ENCODE measurements around the gene SRSF6.
"Not testable (repeated sequence)": the region's sequence is repeated elsewhere in the genome, so short reads cannot be mapped to it uniquely, and the experiment has no call there.

Gene SRSF6
- 256 to 371 (median 321) reads per million in 4 donors for total RNA-seq

DNA sequence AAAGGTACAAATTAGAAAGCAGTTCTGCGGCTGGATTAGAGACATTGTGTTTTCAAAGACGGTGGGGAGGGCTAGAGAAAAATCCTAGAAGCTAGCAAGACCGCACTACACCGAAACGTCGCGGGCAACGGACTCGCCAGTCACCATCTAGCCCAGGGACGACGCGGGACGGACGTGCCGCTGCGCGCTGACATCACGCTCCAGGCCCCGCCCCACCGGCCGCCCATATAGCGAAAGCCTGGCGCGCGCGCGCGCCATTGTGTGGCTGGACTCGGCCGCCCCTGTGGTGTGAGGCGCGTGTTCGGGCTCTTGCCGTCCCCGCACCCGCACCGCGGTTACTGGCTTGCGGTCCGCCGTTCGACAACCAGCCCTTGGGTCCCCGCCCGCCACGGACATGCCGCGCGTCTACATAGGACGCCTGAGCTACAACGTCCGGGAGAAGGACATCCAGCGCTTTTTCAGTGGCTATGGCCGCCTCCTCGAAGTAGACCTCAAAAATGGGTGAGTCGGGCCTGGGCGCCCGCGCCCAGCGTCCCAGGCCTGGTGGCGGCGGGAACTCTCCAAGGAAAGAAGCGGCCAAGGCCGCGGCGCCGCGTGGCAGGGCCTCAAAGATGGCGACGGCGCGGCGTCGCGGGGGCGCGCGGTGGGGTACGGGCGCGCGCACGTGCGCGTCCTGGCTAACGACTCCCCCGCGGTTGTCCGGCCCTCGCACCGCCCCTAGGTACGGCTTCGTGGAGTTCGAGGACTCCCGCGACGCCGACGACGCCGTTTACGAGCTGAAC lies at the start of gene SRSF6:
Gene SRSF6, plus strand, starts transcription at position 257 of the 782 bp plus-strand sequence. Its CDS starts 138 bp downstream, at position 395.
- peak; percentile 75 to 94 (median 88) for DNase-seq

DNA sequence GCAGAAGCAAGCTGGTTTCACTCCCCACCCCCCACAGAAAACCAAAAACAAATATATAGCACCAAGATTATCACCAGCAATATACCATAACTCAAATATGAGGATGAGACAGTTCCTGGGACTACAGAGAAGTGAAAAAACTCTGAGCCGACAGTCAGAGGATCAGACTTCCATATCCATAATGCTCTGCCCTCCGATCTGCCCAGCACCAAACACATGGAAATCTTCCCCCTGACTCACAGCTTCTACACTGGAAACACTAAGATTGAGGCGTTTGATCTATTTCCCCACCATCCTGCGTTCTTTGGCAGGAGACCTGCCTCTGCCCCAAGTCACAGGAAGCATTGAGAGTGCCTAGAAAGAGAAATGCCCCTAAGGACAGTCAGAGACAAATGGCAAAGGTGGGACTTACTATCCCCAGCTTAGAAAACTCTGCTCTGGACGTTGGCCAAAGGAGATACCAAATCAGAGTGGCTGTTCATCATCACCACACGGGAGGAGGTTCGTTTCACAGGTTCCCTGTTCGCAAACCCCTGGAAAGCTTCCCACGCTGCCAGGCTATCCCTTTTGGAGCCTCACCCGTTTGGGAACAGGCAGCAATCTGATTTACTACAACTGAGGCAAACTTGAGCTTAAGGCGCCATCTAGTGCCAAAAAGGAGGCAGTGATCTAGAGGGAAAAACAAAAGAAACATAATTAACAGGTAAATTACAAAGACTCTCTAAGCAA lies 48.7 kb upstream of the SRSF6 start:
- peak in 1 of 5 donors; percentile 13 for DNase-seq

DNA sequence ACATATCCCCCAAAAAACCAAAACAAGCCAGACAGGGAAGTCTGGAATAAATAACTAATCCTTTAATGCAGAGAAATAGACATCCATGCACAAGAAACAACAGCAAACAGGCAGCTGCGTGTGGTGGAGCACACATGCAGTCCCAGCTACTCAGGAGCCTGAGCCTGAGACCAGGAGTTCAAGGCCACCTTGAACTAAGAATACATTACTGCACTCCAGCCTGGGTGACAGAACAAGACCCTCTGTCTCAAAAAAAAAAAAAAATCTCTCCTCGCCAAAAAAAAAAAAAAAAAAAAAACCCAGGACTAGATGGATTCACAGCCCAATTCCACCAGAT lies 48.2 kb upstream of the SRSF6 start:
- DNase-seq: no peak

DNA sequence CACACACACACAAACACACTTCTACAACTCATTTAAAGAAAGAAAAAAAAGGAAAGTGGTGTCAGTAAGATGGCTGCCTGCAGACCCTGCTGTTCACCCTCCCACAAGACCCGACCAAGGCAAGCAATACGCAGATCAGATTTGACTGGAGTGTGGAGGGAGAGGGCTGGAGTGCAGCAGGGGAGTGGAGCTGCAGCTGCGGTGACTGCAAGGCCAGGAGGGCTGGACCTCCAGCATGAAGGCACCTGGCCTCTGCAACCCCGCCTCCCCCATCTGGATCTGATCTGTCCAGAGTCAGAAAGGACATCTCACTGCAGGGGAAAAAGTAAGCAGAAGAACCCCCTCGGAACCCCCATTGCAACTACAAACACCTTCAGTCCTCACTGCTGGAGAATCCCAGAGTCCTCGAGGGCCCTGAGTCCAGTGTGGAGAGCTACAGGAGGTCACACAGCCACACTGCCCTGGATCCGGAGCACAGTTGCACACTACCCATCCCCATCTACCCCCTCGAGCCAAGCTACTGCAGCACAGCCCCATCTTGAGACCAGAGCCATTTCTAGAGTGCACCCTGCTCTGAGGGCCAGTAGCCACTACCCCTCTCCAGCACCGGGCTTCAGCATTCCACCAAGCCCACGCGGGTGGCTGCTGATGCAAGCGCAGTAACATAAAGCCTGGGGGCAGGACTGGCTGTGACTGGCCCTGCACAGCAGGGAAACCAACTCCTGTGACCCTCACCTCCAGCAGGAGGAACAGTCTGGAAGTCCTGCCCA lies 41.9 kb upstream of the SRSF6 start:
- DNase-seq: no peak

DNA sequence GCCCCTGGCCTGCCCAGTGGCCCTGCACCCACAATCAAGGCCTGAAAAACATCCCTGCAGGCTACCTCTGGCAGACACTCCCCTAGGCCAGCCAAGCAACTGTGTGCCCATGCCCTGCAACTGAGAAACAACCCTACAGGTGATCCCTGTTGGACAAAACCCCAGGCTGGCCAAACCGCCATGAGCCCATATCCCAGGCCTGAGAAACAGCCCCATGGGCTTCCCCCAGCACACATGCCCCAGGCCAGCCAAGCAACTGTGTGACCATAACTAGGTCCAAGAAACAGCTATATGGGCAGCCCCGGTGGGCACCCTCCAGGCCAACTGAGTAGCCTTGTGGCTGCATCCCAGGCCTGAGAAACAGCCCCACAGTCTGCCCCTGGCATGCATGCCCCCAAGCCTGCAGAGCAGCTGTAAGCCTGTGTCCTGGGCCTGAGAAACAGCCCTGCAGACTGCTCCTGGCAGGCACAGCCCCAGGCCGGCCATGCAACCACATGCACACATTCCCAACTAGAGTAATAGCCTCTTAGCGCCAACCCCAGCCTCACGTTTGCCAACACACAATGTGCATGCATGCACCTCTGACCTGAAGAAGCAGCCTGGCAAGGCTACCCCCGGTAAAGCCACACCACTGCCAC lies 41.0 kb upstream of the SRSF6 start:
- no peak for DNase-seq

DNA sequence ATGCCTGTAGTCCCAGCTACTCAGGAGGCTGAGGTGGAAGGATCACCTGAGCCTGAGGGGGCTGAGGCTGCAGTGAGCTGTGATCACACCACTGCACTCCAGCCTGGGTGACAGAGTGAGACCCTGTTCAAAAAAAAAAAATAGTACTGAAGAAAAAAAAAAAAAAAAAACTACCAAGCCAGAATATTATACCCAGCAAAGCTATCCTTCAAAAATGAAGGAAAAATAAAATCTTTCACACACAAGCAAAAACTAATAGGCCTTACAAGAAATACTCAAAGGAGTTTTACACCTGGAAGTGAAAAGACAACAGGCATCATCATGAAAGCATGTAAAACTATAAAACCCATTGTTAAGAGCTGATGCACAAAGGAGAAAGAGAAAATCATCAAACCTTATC lies 37.5 kb upstream of the SRSF6 start:
- DNase-seq: no peak

DNA sequence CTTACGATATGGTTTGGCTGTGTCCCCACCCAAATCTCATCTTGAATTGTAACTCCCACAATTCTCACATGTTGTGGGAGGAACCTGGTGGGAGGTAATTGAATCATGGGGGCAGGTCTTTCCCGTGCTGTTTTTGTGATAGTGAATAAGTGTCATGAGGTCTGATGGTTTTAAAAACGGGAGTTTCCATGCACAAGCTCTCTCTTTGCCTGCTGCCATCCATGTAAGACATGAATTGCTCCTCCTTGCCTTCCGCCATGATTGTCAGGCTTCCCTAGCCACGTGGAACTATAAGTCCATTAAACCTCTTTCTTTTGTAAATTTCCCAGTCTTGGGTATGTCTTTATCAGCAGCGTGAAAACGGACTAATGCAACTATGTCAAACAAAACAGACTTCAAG lies 36.8 kb upstream of the SRSF6 start:
- DNase-seq: not testable (repeated sequence)

DNA sequence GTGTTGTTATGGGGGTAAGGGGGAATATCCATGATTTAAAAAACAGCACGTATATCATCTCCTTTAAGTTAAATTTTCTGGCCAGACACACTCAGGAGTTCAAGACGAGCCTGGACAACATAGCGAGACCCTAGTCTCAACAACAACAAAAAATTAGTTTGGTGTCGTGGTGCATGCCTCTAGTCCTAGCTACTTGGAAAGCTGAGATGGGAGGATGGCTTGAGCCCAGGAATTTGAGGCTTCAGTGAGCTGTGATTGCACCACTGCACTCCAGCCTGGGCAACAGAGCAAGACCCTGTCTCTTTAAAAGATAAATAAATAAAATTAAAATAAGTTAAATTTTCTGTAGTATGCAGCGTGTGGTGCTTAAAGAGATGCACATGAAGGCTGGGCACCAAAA lies 31.5 kb upstream of the SRSF6 start:
- DNase-seq: no peak

DNA sequence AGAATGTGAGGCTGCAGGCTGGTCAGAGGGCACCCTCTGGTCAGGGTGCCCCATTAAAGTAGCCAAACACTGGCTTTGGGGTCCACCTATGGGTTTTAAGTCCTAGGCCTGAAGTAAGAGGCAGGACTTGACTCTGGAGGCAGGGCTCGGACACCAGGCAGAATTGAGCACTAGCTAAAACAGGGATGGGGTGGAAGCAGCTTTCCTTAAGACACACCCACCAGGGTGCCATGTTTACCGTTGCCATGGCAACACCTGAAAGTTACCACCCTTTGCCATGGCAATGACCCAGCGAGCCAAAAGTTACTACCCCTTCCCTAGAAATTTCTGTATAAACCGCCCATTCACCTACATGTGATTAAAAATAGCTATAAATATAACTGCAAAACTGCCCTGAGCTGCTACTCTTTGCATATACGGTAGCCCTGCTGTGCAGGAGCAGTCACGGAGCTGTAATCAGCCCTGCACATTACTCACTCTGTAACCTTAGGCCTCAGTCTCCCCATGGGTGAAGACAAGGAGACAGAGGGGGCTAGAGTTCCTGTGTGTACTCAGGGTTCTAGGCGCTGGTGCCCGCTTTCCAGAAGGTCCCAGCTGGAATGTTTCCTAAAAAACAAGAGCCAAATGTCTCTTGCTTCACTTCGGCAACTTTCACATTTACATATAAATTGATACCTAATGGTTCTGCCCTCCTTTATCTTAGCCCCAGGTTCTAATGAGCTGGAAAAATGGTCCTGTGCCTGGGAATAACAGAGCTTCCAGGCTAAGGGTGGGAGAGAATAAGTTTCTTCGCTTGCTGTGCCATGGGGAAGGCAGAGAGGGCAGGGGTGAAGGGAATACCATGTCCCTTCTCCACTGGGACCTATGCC lies 27.2 kb upstream of the SRSF6 start:
- no peak for DNase-seq

DNA sequence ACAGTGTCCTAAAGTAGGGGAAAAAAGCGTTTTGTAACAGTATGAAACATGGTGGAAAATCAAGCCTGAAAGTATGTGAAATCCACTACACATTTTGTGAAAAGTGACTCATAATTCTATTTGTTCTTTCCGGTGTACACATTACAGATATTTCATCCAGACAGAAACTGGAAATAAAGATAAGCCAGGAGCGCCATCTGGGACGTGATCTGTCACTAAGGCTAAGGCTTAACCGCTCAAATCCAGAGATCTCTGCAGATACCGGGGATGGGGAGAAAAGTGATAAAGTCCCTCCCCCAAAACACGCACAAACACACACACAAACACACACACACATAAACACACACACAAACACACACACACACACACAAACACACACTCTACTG lies 26.6 kb upstream of the SRSF6 start:
- no peak for DNase-seq

DNA sequence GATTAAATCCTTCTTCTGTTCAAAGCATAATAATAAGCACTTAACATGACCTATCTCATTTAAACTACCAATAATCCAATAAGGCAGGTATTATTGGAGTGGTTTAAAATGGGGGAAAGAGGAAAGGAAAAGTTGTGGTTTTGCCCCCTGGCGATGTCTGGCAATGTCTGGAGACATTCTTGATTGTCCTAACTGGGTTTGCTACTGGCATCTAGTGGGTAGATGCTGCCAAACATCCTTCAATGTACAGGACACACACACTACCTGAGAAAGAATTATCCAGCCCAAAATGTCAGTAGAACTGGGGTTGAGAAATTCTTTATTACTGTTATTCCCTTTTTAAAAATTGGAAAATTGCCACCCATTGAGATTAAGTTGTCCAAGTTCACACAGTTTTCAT lies 25.2 kb upstream of the SRSF6 start:
- no peak for DNase-seq

DNA sequence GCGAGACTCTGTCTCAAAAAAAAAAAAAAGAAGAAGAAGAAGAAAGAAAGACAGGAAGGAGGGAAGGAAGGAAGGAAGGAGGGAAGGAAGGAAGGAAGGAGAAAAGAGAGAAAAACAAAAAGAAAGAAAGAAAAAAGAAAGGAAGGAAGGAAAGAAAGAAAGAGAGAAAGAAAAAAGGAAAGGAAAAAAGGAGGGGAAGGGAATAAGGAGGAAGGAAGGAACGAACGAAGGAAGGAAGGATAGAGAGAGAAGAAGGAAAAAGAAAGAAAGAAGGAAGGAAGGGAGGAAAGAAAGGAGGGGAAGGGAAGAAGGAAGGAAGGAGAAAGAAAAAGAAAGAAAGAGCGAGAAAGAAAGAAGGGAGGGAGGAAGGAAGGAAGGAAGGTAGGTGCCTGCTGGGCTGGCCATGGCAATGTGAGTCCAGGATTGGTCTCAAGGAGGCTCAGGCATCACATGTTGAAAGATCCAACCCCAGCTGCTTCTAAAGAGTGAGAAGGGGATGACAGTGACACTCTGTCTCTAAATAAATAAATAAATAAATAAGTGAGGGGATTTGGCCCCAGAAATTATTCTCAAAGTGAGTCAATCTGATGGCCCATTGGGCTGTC lies 24.3 kb upstream of the SRSF6 start:
- DNase-seq: no peak

DNA sequence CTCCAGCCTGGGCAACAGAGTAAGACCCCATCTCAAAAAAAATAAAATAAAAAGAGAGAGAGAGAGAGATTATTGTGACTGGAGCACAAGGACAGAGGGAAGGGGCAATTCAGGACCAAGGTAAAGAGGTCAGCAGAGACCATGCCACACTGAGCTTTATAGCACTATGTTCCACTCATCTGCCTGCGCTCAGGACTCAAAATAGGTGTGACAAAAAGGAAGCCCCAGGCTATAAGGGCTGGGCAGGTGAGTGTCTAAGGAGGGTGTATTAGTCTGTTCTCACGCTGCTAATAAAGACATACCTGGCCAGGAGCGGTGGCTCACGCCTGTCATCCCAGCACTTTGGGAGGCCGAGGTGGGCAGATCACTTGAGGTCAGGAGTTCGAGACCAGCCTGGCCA lies 23.1 kb upstream of the SRSF6 start:
- no peak for DNase-seq

DNA sequence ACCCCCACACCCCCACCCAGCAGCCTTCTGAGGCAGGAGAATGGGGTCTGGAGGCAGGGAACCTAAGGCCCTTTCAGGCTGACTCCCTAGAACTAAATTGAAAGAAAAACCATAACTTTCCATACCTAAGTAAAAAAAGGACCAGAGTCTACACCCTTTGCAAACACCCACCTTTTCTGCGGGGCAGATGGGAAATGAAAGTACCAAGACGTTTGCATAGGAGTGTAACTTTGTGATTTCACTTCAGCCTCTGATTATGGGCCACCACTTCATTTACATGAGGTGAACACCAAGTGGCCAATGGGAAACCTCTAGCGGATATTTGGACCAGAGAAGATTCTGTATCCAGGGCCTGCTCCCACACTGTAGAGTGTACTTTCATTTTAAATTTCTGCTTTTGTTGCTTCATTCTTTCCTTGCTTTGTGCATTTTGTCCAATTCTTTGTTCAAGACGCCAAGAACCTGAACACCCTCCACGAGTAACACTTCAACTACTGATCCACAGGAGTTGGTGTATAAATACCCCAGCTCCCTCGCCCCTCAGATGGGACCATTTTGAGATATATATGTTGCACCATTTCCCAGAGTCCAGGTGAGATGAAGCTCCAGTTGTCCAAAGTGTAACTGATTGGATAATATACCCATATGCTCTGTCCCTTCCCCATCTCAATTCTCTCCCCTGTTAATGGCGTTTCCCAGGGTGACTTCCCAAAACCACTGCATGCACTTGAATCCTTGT lies 18.9 kb upstream of the SRSF6 start:
- no peak for DNase-seq

DNA sequence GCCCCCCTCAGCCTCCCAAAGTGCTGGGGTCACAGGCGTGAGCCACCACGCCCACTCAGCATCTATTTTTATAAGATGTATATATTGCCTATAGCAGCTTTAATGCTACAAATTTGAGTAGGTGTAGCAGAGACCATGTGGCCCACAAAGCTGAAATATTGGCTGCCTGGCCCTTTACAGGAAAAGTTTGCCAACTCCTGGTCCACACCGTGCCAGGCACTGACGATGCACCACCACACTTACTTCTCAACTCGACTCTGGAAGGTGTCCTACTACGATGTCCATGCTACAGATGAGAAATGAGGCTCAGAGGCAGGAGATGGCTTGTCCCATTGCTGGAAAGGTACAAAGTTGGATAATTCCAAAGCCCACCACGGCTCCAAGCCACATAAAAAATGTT lies 17.2 kb upstream of the SRSF6 start:
- no peak for DNase-seq

DNA sequence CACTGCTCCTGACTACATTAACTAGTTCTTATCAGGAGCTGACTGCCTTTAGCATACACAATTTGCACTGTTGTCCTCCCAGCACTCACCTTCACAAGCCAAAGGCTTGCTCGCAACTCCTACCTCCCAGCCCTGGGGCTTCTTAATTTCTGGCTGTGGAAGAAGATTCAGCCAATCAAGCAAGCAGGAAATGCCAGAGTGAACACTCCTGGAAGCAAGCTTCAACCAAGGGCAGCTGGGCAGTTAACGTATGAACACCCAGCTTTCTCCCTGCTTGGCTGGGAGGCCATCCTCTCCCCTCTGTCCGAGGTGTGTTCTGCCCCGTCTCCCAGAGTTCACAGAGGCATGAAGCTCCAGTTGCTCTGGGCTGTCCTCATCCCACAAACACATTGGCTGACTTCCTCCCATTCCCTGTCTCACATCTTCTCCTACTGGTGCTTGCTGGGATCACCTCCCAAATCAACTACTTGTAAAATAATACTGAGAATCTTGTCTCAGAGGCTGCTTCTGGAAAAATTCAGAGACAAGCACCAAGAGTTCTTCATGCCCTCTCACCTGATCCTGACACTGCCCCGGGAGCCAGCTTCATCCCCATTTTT lies 15.3 kb upstream of the SRSF6 start:
- no peak for DNase-seq

DNA sequence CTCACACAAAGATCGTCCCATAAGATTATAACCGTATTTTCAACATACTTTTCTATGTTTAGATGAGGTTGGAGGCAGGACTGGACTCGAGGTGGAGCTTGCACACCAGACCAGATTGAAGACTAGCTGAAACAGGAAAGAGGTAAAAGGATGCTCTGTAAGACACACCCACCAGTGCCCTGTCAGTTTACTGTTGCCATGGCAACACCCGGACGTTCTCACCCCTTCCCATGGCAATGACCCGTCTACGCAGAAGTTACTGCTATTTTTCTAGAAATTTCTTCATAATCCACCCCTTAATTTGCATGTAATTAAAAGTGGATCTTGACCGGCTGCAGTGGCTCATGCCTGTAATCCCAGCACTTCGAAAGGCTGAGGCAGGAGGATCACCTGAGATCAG lies 13.6 kb upstream of the SRSF6 start:
- no peak for DNase-seq

DNA sequence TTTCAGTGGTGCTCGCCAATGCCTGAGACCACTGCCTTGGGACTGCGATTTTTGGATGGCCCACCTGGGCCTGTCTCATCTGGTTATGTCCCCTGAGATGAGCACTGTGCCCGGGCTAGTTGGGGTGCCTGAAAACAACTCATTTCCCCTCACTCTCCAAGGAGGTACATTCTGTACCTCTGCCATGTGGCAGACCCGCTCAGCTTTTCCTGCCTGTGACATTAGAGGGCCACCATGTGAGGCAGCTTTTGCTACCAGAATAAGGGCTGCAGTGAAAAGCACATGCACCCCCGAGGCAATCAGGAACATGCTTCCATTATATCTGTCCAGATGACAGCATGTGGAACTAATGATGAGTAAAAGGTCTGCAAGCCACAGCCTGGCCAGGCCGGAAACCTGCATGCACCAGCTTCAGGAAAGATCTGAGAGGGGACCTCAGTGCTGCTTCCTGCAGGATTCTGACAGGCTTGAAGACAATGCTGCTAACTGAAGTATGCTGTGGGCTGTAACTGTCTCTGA lies 11.3 kb upstream of the SRSF6 start:
- DNase-seq: no peak

DNA sequence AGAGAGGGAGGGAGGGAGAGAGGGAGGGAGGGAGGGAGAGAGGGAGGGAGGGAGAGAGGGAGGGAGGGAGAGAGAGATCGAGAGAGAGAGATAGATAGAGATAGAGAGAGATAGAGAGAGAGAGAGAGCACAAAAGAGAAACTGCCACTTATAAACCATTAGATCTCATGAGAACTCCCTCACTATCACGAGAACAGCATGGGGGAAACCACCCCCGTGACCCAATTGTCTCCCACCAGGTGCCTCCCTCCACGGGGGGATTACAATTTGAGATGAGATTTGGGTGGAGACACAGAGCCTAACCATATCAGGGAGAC lies 9.3 kb upstream of the SRSF6 start:
- not testable (repeated sequence) for DNase-seq

DNA sequence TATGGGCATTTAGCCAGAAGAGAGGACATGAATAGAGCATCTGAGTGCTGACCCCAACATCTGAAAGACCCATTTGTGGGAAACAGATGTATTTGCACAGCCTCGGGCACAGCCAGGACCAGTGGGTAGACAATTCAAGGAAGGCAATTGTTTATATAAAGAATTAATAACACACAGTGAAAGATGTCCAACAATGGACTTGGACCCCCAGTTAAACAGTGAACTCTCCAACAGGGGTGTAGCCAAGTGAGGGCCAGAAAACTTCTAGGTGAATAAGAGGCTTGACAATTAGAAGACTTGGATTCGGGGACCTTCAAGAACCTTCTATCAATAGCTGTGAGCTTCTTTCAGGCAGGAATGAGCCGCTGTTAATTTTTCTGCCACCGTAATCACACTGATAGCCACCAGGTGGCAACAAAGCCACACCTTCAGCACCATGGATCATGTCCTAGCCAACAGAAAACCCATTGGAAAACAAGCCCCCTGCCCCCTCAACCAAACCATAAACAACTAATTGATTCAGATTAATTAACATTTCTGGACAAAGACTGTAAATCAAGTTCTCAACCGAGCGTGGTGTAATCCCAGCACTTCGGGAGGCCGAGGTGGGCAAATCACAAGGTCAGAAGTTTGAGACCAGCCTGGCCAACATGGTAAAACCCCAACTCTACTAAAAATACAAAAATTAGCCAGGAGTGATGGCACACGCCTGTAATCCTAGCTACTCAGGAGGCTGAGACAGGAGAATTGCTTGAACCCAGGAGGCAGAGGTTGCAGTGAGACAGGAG lies 8.8 kb upstream of the SRSF6 start:
- peak in 4 of 5 donors; percentile 7 to 50 (median 28) for DNase-seq
